Measurements from ENCODE around the gene FNDC3B.

GRCh38 chr3:172303181-172303580 is 263.8 kb downstream of the FNDC3B start:
- TF ChIP-seq CTCF (IDR thresholded peaks at IDR 0.05), result no peak
- no peak for TF ChIP-seq EZH2 (IDR thresholded peaks at IDR 0.05; ENCODE audit: borderline replicate concordance, insufficient read depth, low read depth, low read length, poor library complexity, severe bottlenecking)

Data from B cell (primary cell).